GM18868 (cell line): ENCODE results near the gene CCDC170.

ENCODE experiments used
- ATAC-seq: cut with Tn5 transposase; IDR thresholded peaks from one replicate; pipeline ENCODE4 v1.9.1; 2021; ENCODE audit warnings: mild to moderate bottlenecking, moderate library complexity; ENCODE audit not compliant: unreplicated experiment

The CCDC170 gene

GRCh38 chr6:151649835-151650234, 156.0 kb downstream of the CCDC170 start:
- no peak for ATAC-seq

GRCh38 chr6:151651639-151652038, 157.8 kb downstream of the CCDC170 start:
- ATAC-seq: no peak

GRCh38 chr6:151652325-151652724, 158.5 kb downstream of the CCDC170 start:
- no peak for ATAC-seq

- ATAC-seq: no peak
Observed at GRCh38 chr6:151655099-151655498, 161.3 kb downstream of the CCDC170 start.

- no peak for ATAC-seq
Observed at GRCh38 chr6:151656392-151656791, 162.6 kb downstream of the CCDC170 start.

GRCh38 chr6:151658091-151658490, 164.3 kb downstream of the CCDC170 start:
- ATAC-seq: no peak

- no peak for ATAC-seq
Observed at GRCh38 chr6:151659212-151659611, 165.4 kb downstream of the CCDC170 start.

GRCh38 chr6:151661509-151661908, 167.7 kb downstream of the CCDC170 start:
- no peak for ATAC-seq

- peak; percentile 43 for ATAC-seq
Observed at GRCh38 chr6:151661928-151662327, 168.1 kb downstream of the CCDC170 start.

GRCh38 chr6:151663559-151663958, 169.7 kb downstream of the CCDC170 start:
- no peak for ATAC-seq

GRCh38 chr6:151664390-151664789, 170.6 kb downstream of the CCDC170 start:
- no peak for ATAC-seq

- no peak for ATAC-seq
Observed at GRCh38 chr6:151665329-151665728, 171.5 kb downstream of the CCDC170 start.

GRCh38 chr6:151666526-151666925, 172.7 kb downstream of the CCDC170 start:
- no peak for ATAC-seq

- no peak for ATAC-seq
Observed at GRCh38 chr6:151669208-151669560, 175.4 kb downstream of the CCDC170 start.

- ATAC-seq: no peak
Observed at GRCh38 chr6:151670116-151670515, 176.3 kb downstream of the CCDC170 start.
